ENCODE measurements around the gene PTGES3.

The PTGES3 gene

DNA sequence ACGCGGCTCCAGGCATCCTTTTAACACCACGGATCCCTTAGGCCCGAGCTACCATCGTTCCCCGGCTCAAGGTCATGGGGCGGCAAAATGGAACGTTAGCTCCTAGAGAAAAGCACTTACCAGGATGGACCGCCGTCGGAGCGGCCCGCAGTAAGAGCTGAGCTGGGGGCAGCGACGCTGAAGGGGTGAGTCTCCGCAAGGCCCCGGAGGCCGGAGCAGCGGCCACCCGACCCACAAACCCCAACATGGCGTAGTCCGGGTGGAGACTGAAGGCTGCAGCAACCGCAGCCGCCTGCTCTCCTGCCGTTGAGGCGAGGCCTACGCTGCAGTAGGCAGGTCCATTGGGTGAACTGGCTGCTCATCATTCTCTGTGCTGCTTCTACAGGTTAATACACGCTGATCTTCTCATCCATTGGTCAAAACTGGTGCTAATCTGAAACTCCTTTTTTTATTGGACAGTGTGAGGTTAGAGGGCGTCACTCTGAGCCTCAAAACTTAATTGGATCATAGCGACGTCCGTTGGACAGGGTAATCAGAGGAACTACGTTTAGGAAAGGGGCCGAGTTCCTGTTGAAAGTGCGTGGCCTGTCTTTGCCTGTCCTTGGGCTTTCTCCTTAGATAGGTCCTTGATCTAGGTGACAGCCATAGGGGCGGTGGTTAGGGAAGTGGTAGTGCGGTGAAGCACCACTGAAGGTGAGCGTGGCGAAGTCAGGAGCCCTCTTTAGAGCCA, 42.2 kb downstream of the PTGES3 start, which contains the start of gene ATP5F1B:
ATP5F1B (minus strand) TSS at position 268 of the 730 bp plus-strand sequence; CDS start at position 247, 21 bp downstream.
- peak; percentile 85 for DNase-seq

DNA sequence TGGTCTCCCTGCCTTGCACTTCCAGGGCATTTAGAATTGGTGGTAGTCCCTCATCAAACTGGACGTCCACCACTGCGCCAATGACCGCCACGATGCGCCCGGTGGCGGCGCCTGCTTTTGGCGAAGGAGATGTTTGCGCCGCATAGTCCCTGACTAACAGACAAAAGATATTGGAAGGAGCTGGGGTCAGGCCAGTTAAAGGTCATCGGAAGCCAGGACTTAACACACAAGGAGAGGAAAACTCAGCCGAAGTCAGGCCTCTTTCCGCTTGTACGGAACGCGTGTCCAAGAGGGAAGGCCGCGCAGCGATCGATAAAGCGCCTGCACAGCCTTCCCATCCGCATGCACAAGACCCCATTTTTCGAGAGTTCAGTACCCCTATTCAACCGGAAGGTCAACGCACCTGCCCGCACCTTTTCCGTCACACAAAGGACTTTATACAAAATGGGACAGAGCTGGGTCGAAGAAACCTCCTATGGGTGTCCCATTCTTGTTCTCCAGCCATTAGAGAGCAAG, 42.8 kb downstream of the PTGES3 start:
- DNase-seq, result no peak

DNA sequence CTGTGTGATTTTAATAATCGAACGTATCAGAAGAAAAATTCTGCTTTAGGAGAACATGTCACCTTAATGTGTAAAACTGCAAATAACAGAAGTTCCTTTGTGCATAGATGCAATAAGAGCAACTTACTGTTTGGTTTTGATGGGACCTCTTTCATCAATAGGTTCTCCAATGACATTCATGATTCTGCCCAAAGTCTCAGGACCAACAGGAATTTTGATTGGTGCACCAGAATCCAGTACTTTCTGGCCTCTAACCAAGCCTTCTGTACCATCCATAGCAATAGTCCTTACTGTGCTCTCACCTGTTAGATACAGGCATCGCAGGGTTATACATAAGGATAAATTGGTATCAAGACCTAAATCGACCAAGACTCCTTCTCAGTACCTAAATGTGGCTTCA, 43.4 kb downstream of the PTGES3 start:
- DNase-seq, result no peak

DNA sequence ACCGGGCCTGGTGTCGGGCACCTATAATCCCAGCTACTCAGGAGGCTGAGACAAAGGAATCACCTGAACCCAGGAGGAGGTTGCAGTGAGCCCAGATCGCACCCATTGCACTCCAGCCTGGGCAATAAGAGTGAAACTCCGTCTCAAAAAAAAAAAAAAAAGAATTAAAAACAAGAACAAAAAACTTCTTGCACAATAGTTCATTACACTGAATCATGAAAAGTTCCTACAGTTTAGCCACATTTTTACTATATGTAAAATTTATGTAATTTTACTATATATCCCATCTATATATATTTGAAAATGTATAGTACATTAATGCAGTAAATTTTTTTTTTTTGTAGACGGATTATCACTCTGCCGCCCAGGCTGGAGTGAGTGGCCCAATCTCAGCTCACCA, 46.9 kb downstream of the PTGES3 start:
- DNase-seq, result no peak

DNA sequence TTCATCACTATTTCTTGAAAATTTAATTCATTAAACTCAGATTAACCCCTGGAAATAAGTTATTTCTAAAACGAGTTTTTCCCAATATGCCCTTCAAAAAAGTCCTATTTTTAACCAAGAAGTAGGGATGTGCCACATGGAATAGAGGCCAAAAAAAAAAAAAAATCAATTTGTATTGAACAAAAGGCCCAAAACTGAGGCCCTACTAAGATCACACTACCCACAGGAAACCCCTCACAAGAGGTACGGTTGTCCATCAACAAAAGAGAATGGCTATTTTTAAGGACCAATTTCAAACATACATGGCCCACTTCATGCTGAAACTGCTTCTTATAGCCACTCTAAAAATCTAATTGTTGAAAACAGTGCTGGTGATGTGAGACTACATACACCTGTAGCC, 50.5 kb downstream of the PTGES3 start:
- no peak for DNase-seq

DNA sequence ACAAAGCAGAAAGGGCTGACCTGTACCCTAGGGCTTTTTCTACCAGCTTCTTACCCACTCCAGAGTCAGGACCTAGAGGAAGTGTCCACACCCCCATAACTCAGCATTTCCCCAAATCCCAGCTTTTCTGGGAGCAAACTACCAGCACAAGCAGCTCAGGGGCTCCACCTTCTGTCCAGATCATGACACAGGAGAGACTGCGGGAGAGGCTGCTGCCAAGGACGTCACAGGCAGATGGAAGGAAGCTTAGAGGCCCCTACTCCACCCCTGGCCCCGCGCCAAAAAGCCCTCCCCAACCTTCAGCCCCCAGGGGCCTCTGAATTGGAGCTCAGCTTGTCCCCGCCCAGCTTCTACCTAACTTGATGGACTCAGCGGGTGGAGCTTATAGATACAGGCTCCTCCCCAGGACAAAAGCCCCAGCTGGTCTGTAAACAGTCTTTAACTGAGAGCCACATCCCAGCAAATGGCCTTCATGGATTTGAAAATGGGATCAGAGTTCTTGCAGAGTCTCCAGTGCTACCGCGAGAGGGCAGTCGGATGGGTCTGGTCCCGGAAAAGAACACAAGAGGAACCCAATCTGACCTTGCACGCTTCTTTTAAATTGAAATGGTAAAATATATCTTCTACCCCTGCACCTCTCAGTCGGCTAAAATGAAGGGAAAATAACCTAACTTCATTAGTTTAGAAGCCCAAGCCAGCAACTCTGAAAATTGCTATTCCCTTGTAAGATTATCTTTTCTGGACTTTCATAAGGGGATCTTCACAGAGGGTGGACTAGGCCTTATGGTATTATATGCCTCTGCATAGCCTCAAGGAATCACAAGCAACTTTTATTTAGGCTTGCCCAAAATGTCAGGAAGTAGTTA, 51.2 kb downstream of the PTGES3 start:
- DNase-seq, result peak; percentile 83

DNA sequence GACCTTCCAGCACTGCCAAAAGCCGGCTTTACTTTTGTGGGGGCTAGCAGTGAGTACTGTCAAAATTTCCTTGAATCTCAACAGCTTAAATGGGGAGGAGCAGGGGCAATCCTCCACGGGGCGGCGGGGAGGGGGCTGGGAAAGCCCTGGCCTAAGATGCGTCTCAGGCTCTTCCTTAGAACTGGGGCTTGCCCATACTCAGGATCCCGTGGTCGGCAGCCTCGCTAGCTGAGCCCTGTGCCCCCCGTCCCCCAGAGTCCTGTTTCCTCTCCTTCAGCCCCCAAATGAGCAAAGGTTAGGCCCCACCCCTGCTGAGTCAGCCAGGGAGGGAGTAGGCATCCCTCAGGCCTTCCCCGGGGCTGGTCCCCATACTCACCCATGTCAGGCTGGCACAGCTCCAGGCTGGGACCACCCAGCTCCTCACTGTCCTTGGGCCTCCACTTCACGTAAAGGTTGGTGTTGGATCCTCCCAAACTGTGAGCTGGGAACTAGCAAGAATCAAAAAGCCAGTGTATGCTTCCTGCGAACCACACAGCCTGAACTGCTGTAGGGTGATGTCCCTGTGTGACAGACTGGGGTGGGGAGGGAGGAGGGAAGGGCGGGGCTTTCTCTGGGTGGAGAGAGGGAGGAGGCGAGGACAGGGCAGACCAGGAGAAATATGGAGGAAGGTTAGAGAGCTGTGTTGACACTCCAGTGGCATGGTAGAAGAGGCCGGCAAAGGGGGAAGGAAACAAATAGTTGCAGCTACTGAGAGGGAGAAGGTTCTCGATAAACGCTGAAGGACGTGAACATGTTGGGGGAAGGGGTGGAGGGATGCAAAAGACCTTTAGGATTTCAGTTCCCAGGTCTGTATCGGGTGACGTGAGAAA, 52.0 kb downstream of the PTGES3 start:
- DNase-seq, result peak; percentile 79

DNA sequence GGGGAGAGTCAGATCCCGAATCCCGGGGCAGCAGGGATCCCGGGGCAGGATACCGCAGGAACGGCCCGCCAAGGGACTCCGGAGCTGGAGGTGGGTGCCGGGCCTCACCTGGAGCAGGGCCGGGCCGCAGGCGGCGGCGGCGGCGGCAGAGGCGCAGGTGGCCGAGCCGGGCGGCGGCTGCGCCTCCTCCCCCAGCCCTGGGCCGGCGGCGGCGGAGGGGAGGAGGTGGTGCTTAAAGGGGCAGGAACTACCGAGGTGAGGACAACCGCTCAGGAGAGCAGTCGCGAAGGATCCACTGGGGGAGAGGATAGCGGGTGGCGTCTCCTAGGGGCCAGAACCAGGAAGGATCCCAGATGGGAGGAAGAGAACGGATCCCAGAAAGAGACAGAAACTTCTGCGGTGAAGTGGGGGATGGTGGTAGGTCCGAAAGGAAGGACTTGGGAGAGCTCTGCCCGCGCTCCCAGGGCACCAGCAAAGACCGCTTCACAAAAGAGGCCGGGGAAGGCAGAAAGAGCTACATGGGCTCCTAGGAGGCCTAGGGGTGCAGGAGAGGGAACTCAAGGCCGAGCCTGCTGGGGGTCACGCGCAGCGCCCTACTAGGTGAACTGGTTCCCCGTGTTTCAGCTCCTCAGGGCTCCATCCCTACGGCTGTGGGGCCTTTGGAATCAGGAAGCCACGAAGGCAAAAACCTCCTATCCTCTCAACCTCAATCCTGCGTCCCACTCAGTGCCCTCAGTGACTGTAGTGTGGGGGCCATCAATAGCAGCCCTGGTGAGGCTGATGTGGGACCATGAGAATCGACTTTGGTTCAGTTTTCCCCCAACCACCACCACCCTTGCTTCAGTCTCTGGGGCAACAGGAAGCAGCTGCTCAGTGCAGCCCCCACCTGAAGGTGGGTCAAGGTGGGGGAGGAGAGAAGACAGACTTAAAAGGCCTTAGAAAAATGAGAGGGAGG, 53.0 kb downstream of the PTGES3 start:
- peak; percentile 55 for DNase-seq

DNA sequence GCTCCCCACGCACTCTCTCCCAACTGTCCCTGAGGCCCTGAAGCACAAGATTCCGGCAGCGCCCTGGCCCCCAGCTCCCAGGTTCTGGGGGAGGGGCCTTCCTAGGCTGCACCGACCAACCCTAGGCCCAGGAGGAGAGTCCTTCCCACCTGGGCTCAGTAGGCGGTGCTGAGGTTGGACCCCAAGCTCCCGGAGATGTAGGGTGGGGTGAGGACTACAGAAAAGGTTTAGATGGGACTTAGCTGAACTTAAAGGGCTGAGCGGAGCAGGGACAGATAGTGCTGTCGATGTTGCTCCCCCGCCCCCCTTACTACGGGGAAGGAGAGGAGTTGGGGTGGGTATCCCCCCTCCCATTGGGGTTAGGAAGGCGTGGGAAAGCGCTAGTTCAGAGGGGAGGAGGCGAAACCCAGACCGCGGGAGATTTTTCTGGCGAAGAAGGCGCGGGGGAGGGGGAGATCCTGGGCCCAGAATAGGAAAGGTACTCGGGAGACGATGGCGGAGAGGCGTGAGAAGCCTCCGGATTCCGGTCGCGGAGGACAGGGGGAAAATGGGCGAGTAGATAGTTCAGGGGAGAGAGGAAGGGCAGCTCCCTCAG, 53.7 kb downstream of the PTGES3 start:
- no peak for DNase-seq

DNA sequence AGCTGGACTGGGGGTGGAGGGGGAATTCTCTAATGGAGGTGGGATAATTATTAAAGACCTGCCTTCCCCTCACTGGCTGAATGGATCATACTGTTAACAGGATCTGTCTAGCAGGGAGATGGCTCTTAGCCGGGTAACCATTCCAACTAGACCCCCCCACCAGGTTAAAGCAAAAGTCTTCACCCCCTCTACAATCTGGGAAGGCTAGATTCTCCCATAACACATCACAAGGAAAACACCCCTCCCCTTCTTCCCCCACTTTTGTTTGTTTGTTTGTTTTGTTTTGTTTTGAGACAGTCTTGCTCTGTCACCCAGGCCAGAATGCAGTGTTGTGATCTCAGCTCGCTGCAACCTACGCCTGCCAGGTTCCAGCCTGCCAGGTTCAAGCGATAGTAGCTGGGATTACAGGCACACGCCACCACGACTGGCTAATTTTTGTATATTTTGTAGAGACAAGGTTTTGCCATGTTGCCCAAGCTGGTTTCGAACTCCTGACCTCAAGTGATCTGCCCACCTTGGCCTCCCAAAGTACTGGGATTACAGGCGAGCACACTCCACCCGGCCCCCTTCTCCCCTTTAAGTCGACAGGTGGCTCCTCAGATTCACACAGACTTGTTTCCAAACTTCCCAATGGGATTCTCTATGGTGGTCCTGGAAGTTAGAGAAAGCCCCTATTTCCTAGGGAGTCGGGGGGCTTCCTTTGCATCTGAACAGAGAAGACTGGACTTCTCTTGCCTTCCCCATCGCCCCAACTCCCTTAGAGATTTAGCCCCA, 54.4 kb downstream of the PTGES3 start:
- DNase-seq, result no peak

DNA sequence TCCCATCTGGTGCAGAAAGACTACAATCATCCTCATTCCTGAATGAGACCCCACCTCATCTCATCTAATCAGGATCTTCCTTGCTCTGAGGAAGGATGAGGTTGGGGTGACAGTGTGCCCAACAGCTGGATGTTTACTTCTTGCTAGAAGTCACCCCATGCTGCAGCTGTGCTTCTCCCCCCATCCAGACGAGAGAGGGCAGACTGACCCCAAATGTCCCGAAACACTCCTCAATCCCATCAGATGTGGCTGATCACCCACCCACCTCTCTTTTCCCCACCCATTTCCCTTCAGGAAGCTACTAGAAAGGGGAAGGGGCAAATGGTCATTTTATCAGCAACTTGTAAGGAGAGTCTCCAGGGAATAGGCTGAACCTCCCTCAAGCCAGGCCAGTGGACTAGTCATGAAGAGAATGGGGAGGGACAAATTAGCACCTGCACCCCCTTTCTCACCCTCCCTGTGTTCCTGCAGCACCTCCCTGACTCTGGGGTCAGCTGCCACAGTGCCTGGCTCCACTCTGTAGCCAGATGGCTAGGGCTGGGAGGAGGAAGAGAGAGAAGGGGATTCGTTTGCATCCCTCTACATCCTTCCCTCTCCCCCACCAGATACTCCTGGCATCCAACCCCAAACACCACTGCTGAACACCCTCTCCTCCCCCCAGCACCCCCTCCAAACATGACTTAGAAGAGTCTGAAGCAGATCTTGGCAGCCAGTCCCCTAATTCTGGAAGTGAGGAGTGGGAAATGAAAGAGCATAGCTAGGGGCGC, 55.2 kb downstream of the PTGES3 start:
- DNase-seq, result no peak

DNA sequence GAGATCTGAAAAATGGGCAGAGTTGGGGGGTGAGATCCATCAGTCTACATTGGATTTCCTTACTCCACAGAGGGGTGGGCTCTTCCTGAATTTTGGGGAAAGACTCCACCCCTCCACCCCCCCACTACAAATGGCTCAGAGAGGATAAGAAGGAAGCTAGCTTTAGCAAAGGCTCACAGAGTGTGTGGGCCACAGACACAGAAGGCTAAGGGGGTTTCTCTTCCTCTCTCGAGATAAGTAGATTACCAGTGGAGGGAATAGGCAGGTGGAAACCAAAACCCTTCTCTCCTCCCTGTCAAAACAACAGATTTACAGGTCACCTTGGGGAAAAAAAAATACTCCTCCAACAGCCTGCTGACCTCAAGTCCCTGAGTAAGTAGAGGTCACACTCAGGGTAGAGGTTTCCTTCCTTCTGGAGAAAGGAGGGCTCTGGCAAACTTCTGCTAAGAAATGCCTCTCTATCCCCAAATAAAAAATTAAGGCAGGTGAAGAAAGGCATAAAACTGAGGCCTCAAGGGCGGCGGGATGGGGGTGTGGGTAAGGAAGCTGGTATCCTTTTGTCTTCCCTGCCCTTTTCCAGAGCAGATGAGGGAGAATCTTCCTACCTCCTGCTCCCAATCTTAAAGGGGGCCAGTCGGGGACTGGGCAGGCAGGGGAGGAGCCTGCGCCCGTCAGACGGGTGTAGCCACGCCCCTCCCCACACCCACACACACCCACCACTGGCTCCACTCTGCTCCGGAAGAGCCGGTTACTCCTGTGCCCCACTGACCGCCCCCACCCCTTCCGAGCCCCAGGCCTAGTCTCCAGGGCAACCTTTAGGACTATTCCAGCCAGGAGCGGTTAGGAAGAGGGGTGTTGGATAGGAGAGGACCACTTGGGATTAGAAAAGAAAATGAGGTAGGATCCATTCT, 56.0 kb downstream of the PTGES3 start:
- DNase-seq, result peak; percentile 22

DNA sequence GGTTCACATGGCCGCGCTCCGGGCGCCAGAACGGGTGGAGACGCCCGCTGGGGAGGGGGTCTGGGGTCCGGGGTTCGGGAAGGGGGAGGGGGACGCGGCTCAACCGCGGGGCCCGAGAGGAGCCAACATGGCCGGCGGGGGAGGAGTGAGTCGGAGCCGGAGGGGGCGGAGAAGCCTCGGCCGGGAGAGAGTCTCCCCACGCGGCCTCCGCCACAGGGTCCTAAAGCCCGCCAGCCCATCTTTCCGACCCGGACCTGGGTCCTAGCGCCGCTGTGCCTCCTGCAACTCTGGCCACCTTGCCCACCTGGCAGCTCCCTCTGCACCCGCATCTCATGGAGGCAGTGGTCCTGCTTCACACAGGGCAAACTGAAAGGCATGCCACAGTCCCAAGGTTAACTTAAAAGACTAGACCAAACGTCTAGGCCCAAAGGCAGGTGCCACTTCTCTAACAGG, 57.9 kb downstream of the PTGES3 start, which contains the start of gene BAZ2A:
BAZ2A (minus strand) TSS at position 147 of the 453 bp plus-strand sequence. CDS start 12,796 bp downstream, outside the sequence.
- peak; percentile 77 for DNase-seq

DNA sequence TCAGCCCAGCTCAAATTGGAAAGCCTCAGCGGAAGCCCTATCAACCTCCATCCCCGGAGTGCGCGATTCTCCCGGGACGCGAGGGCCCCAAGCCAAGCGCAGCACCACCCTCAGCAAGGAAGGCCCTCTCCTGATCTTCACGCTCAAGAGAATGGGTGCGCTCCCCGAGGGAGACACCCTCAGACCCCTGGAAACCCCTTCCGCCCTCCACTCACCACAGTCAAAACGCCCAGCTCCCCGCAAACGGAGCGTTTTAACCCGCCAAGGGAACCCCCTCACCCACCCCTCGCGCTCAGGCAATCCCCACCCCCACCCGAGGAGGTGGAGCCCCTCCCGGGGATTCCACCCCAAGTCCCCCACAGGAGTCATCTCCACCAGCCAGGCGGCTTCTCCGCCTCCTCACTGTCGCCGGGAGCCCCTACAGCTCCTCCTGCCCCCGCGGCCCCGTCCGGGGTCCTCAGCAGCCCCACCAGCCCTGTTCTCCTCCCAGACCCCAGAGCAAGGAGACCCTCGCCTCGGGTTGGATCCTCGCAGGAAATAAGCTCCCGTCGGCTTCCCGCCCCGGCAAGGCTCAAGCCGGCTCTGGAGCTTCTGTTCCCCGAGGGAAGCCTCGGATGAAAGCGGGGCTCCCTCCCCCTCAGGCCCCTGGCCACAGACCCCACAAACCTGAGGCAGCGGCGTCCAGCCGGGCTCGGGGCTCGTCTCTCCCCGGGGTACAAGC, 58.5 kb downstream of the PTGES3 start:
- DNase-seq, result peak; percentile 29

DNA sequence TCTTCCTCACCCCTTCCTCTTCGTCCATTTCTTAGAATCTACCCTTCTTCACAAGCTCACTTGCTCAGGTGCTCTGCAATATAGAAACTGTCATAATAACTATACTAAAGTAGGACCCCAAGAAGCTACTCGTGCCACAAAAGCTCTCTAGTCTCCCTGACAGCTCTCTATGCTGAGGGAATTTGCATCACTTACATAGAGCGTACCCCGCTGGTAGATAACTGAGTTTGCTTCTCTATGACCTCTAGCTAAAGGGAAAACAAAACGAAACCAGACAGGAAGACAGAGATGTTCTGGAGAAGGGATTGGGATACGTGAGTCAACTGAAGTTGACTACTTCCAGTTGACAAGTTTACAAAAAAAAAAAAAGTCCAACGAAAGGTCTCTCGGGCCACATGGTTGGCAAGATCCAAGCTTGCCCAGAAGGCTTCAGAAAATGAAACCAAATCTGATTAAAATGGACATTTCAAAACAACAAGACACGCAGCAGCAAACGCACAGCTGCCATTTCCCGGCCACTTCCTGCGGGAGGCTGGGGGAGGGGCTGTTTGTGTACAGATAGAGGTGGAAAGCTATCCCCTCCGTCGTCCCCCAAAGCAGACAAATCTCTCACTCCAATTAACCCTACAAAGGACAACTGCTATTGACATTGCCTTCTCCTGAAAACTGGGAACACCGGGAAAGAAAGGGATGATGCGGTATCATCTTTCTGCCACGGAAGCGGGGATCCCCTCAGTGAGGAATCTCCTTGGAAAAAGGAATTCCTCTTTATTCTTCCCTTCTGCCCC, 59.2 kb downstream of the PTGES3 start:
- DNase-seq, result peak; percentile 58

DNA sequence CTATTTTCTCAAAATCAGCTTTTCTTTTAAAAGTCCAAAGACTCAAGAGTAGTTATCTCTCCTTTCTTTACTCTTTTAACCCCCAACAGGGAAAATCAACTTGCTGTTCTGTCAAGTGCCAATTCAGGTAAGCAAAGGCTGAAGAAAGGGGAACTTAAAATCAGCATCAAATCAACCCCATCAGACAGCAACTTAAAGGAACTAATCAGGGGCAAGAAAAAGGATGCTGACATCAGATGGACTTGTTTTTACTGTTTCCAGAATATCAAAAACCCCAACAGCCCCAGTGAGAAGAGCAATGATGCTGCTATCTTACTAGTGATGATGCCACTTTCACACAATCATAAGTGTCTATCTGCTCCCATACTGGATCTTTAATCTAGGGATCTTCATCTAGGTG, 61.4 kb downstream of the PTGES3 start:
- DNase-seq, result no peak

DNA sequence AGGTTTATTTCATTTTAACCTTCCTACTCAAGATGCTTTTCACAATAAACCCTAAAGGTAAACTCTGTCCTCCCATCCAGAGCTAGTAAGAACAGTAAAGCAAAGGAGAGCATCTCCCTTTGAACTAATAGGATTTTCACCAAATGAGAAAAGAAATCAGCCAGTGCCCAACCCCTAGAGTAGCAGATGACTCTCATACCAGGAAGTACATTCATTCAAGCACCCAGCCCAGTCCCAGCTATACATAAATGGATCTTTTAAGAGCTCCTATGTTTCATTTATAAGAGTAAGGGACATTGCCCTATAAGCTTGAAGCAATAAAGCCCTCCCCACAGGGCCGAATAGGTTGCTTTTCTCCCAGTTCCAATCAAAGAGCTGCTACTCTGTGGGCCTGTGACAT, 65.5 kb downstream of the PTGES3 start:
- no peak for DNase-seq

All from activated effector memory CD4-positive, alpha-beta T cell treated with Interleukin-2 at 50 U/mL for 16 hours (primary cell).